ENCODE results near the gene ADAM22. TPM values are rescaled to one million over a fixed set of nuclear protein-coding genes. Genes with fewer than 3 reads are reported as not detected.

Gene ADAM22
- total and polyA plus RNA-seq, 10 of the 15 experiments (the other 5 are each of a cell fraction or from before 2014, with no cell fraction given), result 1.4 to 24.5 (median 7.6) TPM

- no peak overlapping the region for H3K4me2 ChIP-seq (ENCODE audit: control insufficient read depth, insufficient read depth)
- ATAC-seq (peak; percentile 67), DNase-seq (ENCODE audit: low read depth, low spot score) (no peak), FAIRE-seq (no peak)
- ChIA-PET POLR2A (no interaction called here), SMC1A (ENCODE audit: uncharacterized antibody, unreplicated experiment) (interaction anchor here (0.9 to 3.0 kb wide), 6 partner anchors 10 to 58 kb away, joined by 3 to 12 read pairs (median 4); no protein-coding TSS in a partner anchor), RAD21 (ENCODE audit: unreplicated experiment) (interaction anchor here (0.9 to 1.6 kb wide), 2 partner anchors 59 to 69 kb away, joined by 3 read pairs; partner anchors contain the start of gene ADAM22), CTCF (interaction anchor here (1.0 to 2.3 kb wide), 4 partner anchors 10 to 109 kb away, joined by 3 to 7 read pairs (median 6); no protein-coding TSS in a partner anchor)
- peak; percentile 57; the same call in 1 of the 2 replicates for TF ChIP-seq SPI1 (IDR thresholded peaks at IDR 0.05; ENCODE audit: borderline replicate concordance, insufficient read depth, low read depth, low read length)
- TF ChIP-seq, protein P1, sequence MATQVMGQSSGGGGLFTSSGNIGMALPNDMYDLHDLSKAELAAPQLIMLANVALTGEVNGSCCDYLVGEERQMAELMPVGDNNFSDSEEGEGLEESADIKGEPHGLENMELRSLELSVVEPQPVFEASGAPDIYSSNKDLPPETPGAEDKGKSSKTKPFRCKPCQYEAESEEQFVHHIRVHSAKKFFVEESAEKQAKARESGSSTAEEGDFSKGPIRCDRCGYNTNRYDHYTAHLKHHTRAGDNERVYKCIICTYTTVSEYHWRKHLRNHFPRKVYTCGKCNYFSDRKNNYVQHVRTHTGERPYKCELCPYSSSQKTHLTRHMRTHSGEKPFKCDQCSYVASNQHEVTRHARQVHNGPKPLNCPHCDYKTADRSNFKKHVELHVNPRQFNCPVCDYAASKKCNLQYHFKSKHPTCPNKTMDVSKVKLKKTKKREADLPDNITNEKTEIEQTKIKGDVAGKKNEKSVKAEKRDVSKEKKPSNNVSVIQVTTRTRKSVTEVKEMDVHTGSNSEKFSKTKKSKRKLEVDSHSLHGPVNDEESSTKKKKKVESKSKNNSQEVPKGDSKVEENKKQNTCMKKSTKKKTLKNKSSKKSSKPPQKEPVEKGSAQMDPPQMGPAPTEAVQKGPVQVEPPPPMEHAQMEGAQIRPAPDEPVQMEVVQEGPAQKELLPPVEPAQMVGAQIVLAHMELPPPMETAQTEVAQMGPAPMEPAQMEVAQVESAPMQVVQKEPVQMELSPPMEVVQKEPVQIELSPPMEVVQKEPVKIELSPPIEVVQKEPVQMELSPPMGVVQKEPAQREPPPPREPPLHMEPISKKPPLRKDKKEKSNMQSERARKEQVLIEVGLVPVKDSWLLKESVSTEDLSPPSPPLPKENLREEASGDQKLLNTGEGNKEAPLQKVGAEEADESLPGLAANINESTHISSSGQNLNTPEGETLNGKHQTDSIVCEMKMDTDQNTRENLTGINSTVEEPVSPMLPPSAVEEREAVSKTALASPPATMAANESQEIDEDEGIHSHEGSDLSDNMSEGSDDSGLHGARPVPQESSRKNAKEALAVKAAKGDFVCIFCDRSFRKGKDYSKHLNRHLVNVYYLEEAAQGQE (IDR thresholded peaks at IDR 0.05; ENCODE audit: low read depth, low read length), result no peak
- H3K4me1 ChIP-seq (ENCODE audit: control insufficient read depth, insufficient read depth, low read length), result no peaks in the 10 kb centered on the region
- H3K36me3 ChIP-seq (ENCODE audit: control insufficient read depth in 2 of 2, insufficient read depth in 2 of 2, low read length in 1 of 2), result no peaks in the 10 kb centered on the region
- in situ Hi-C loops (cut with MboI), result no loop called here
- BruUV-seq (replicated peaks), result no TSS peak
- no peak overlapping the region for H3K4me3 ChIP-seq
- intact Hi-C loops (cut with micrococcal nuclease; ENCODE audit: unreplicated experiment), result no loop called here
- H3K27me3 ChIP-seq (replicated peaks in 1 of 2; ENCODE audit: control insufficient read depth in 2 of 2, insufficient read depth in 2 of 2, low read length in 1 of 2), result no peaks in the 10 kb centered on the region
- H3K27ac ChIP-seq (ENCODE audit: control insufficient read depth, insufficient read depth), result no peak overlapping the region
- H3K9me3 ChIP-seq (replicated peaks; ENCODE audit: control insufficient read depth, insufficient read depth, low read length), result no peaks in the 10 kb centered on the region
- H2AFZ ChIP-seq (ENCODE audit: control insufficient read depth, low read depth, low read length), result no peak overlapping the region
- no peak overlapping the region for H3K9ac ChIP-seq (ENCODE audit: control insufficient read depth, insufficient read depth, low read length)
- no peaks in the 10 kb centered on the region for H4K20me1 ChIP-seq (ENCODE audit: control insufficient read depth, insufficient read depth)
- no peaks in the 10 kb centered on the region for H3K79me2 ChIP-seq (ENCODE audit: control insufficient read depth, insufficient read depth, low read length)
Measured at GRCh38 chr7:88002617-88003016, 68.6 kb downstream of the ADAM22 start.

- Histone ChIP-seq H4K20me1 (ENCODE audit: control insufficient read depth, insufficient read depth) (no peaks in the 10 kb centered on the region), H3K27me3 (replicated peaks in 1 of 2; ENCODE audit: control insufficient read depth in 2 of 2, insufficient read depth in 2 of 2, low read length in 1 of 2) (no peaks in the 10 kb centered on the region), H3K79me2 (ENCODE audit: control insufficient read depth, insufficient read depth, low read length) (no peaks in the 10 kb centered on the region), H3K36me3 (ENCODE audit: control insufficient read depth in 2 of 2, insufficient read depth in 2 of 2, low read length in 1 of 2) (no peaks in the 10 kb centered on the region), H3K9ac (ENCODE audit: control insufficient read depth, insufficient read depth, low read length) (no peak overlapping the region), H3K4me3 (no peak overlapping the region), H2AFZ (ENCODE audit: control insufficient read depth, low read depth, low read length) (no peak overlapping the region), H3K27ac (ENCODE audit: control insufficient read depth, insufficient read depth) (no peak overlapping the region), H3K9me3 (replicated peaks; ENCODE audit: control insufficient read depth, insufficient read depth, low read length) (no peaks in the 10 kb centered on the region), H3K4me1 (ENCODE audit: control insufficient read depth, insufficient read depth, low read length) (no peaks in the 10 kb centered on the region), H3K4me2 (ENCODE audit: control insufficient read depth, insufficient read depth) (no peak overlapping the region)
- peak; percentile 61 for FAIRE-seq
- ChIA-PET CTCF (interaction anchor here (0.9 to 2.3 kb wide), 4 partner anchors 9 to 108 kb away, joined by 3 to 7 read pairs (median 4); no protein-coding TSS in a partner anchor), RAD21 (ENCODE audit: unreplicated experiment) (no interaction called here), SMC1A (ENCODE audit: uncharacterized antibody, unreplicated experiment) (interaction anchor here (0.6 to 3.0 kb wide), 8 partner anchors 9 to 728 kb away, joined by 3 to 12 read pairs (median 4); partner anchors contain the start of gene ADAM22), POLR2A (interaction anchor here (1.0 kb wide), 1 partner anchor 69 kb away, joined by 3 read pairs; no protein-coding TSS in a partner anchor)
- no peak for ATAC-seq
- BruUV-seq (replicated peaks), result no TSS peak
- TF ChIP-seq JUNB (IDR thresholded peaks at IDR 0.05), result peak; percentile 22
- no peak for TF ChIP-seq NFYB (IDR thresholded peaks at IDR 0.05; ENCODE audit: insufficient read depth, low read depth, low read length)
- in situ Hi-C loops (cut with MboI) (no loop called here), intact Hi-C loops (cut with micrococcal nuclease; ENCODE audit: unreplicated experiment) (no loop called here)
- DNase-seq (ENCODE audit: low read depth, low spot score), result no peak
- 97% methylated on average over 3 of the region's 3 CpGs for WGBS (ENCODE audit: insufficient coverage, insufficient replicate concordance, low lambda C conversion rate, missing lambda C conversion rate)
Measured at GRCh38 chr7:88003581-88003980, 69.5 kb downstream of the ADAM22 start.

Measured in GM12878 (cell line).